ENCODE data around the gene CHST10.

GRCh38 chr2:100344433-100344832, 73.0 kb downstream of the CHST10 start:
- TF ChIP-seq CTCF (IDR thresholded peaks at IDR 0.05), result no peak
- no peak for TF ChIP-seq POLR2A (IDR thresholded peaks at IDR 0.05)

Data from heart left ventricle (tissue), 13 donors.